Tibial nerve (tissue), 3 donors: Measurements from ENCODE around the gene KIF17.

Source experiments
- EP300 ChIP-seq, 2 donors: sonication (generic); formaldehyde crosslinking; IDR thresholded peaks; one replicate each; pipeline ENCODE4 v1.6.1; 2017; ENCODE audit warnings: antibody characterized with exemption in 2 of 2, mild to moderate bottlenecking in 1 of 2
- POLR2A ChIP-seq, 2 donors: fragments of 450-650 bp; IDR thresholded peaks; one replicate each; pipeline ENCODE4 v1.6.1; 2017; ENCODE audit warnings: antibody characterized with exemption in 2 of 2, mild to moderate bottlenecking in 2 of 2, moderate library complexity in 2 of 2

- TF ChIP-seq POLR2A (IDR thresholded peaks at IDR 0.05) = no peak
- no peak for TF ChIP-seq EP300 (IDR thresholded peaks at IDR 0.05)
Observed at GRCh38 chr1:20716232-20716631, 1.6 kb downstream of the KIF17 start.
